Skeletal muscle tissue (tissue), 4 donors: ENCODE data around the gene IGIP. TPM values are rescaled to one million over a fixed set of nuclear protein-coding genes. Genes with fewer than 3 reads are reported as not detected.
A peak's percentile ranks its signal among the peaks of the same experiment; 100 is the strongest.

Experiments used
- H3K27ac ChIP-seq: one replicate; pipeline ENCODE4 v1.7.0; 2013; ENCODE audit warnings: mild to moderate bottlenecking, low read depth, low read length, inconsistent platforms
- H3K27me3 ChIP-seq, 3 donors: one replicate each; pipeline ENCODE4 v1.7.0; 2013; ENCODE audit warnings: low read length in 3 of 3; ENCODE audit not compliant: control insufficient read depth in 3 of 3, insufficient read depth in 3 of 3
- H3K36me3 ChIP-seq, 3 donors: one replicate each; pipeline ENCODE4 v1.7.0; 2013; ENCODE audit warnings: low read length in 3 of 3; ENCODE audit not compliant: control insufficient read depth in 3 of 3, insufficient read depth in 3 of 3
- H3K4me1 ChIP-seq, 3 donors: one replicate each; pipeline ENCODE4 v1.7.0; 2013; ENCODE audit warnings: low read length in 3 of 3, mild to moderate bottlenecking in 3 of 3; ENCODE audit not compliant: control insufficient read depth in 3 of 3, insufficient read depth in 3 of 3
- H3K4me3 ChIP-seq, 3 donors: one replicate each; pipeline ENCODE4 v1.7.0; 2013; ENCODE audit warnings: low read length in 3 of 3
- H3K9ac ChIP-seq, 3 donors: one replicate each; pipeline ENCODE4 v1.7.0; 2013; ENCODE audit warnings: low read length in 3 of 3, mild to moderate bottlenecking in 3 of 3, moderate library complexity in 2 of 3, low read depth in 1 of 3
- H3K9me3 ChIP-seq, 3 donors: one replicate each; pipeline ENCODE4 v1.7.0; 2013; ENCODE audit warnings: low read length in 3 of 3; ENCODE audit not compliant: control insufficient read depth in 3 of 3
- total RNA-seq: library from RNA; depleted of rRNA; stranded (reverse); fragments of >200 nt; gene quantifications from one replicate; pipeline ENCODE4 v1.2.3, GENCODE V29; 2014
- donor health status: Osteomylitis.

IGIP gene
- total RNA-seq, result 5.7 TPM

DNA sequence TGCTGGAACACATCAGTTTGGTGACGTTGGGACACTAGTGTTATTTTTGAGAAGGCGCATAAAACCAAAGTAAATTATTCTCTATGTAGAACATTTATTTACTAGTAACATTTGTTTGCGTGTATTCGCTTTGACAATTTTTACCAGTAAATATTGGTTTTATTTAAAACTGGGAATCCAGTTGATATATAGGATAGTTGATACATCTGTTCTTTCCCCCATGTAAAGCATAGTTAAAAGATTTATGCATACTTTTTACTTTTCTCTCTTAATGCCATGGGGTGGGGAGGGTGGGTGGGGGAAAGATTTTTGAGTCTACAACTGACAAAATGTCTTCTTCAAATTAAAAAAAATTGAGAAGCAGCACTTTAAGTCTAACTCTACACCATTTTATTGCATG lies at the start of gene IGIP:
IGIP (plus strand) TSS at position 301 of the 400 bp plus-strand sequence. CDS start 2,540 bp downstream, outside the sequence.
- peaks cover 2 to 6% (median 3%) of the 10 kb centered on the region in 3 donors for H3K4me1 ChIP-seq
- H3K4me3 ChIP-seq, result no peak within 1 kb of the TSS
- no peaks in the 10 kb centered on the region for H3K27me3 ChIP-seq
- H3K36me3 ChIP-seq, result no peaks in the 10 kb centered on the region
- no peak within 1 kb of the TSS for H3K27ac ChIP-seq
- no peak within 1 kb of the TSS for H3K9ac ChIP-seq
- no peaks in the 10 kb centered on the region for H3K9me3 ChIP-seq

DNA sequence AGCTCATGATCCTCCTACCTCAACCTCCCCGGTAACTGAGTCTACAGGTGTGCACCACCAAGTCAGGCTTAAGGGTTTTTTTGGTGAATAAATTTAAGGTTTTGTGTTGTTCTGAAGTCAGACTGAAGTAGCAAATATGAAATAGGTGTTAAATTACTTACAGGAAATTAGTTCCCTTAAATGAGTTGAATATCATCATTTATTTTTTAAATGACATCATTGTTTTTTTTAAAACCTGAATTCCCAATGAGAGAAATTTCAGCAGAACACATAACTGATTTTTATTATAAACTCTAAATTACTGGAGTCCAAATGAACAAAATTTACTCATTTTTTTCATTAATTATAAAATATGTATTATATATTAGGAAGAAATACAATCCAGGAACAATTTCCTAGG lies 49.6 kb upstream of the IGIP start:
- no peaks in the 10 kb centered on the region for H3K9me3 ChIP-seq
- no peak overlapping the region for H3K9ac ChIP-seq
- H3K4me3 ChIP-seq, result no peak overlapping the region
- H3K27me3 ChIP-seq, result no peaks in the 10 kb centered on the region
- no peaks in the 10 kb centered on the region for H3K4me1 ChIP-seq
- no peak overlapping the region for H3K27ac ChIP-seq
- no peaks in the 10 kb centered on the region for H3K36me3 ChIP-seq

DNA sequence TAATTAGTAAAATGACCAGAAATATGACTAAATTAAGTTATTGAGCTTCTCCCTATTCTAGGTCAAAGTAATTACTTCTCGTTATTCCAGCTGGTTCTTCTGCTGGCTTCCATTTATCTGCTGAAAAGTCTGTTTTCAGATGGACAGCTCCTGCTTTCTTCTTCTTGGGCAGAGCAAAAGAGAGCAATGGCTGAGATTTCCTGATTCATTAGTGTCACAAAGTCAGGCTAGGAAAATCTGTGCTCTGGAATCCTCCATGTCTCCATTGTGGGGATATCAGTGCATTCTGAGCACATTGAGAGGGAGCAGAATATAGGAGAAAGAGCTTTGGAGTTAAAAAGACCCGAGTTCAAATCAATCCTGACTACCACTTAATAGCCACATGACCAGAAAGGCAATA lies 48.9 kb upstream of the IGIP start:
- Histone ChIP-seq H3K9me3 (no peaks in the 10 kb centered on the region), H3K36me3 (no peaks in the 10 kb centered on the region), H3K4me1 (no peaks in the 10 kb centered on the region), H3K9ac (no peak overlapping the region), H3K4me3 (no peak overlapping the region), H3K27ac (no peak overlapping the region), H3K27me3 (no peaks in the 10 kb centered on the region)

DNA sequence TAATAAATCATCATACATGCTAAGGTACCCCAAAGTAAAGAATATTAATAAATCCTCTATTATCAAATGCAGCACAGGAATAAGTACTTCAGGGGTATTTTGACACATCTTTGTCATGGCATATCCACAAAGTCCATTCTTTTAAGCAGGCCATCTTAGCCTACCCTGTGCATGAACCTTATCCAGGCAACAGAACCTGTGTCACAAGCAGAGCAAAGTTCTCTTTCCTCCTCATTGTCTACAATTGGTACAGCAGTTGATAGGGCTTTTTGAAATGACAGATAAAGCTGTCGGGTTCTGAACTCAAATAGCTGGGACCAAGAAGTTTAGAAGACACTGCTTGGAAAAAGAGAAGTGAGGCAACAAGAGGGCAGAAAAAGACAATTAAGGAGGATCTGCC lies 42.6 kb upstream of the IGIP start:
- H3K9me3 ChIP-seq, result no peaks in the 10 kb centered on the region
- H3K4me1 ChIP-seq, result peaks cover 0 to 6% (median 4%) of the 10 kb centered on the region in 3 donors
- H3K9ac ChIP-seq, result no peak overlapping the region
- H3K27ac ChIP-seq, result no peak overlapping the region
- no peaks in the 10 kb centered on the region for H3K27me3 ChIP-seq
- no peak overlapping the region for H3K4me3 ChIP-seq
- no peaks in the 10 kb centered on the region for H3K36me3 ChIP-seq

DNA sequence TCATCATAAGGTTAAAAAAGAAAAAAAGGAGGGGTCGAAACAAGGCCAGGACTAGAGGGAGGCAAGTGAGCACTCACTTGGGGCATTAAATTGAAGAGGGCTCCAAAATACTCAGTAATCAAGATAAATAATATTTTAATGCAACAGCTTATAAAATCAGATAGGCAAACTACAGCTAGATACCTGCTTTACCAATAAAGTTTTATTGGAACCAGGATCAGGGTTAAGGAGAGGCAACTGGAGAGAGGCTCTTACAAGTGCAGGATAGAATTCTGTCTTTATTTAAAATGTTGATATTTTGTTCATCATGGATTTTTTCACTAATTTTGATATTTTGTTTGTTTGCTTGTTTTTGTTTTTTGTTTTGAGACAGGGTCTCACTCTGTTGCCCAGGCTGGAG lies 42.1 kb upstream of the IGIP start:
- no peaks in the 10 kb centered on the region for H3K27me3 ChIP-seq
- no peak overlapping the region for H3K4me3 ChIP-seq
- peaks cover 0 to 6% (median 4%) of the 10 kb centered on the region in 3 donors for H3K4me1 ChIP-seq
- no peaks in the 10 kb centered on the region for H3K9me3 ChIP-seq
- no peak overlapping the region for H3K27ac ChIP-seq
- H3K36me3 ChIP-seq, result no peaks in the 10 kb centered on the region
- no peak overlapping the region for H3K9ac ChIP-seq

DNA sequence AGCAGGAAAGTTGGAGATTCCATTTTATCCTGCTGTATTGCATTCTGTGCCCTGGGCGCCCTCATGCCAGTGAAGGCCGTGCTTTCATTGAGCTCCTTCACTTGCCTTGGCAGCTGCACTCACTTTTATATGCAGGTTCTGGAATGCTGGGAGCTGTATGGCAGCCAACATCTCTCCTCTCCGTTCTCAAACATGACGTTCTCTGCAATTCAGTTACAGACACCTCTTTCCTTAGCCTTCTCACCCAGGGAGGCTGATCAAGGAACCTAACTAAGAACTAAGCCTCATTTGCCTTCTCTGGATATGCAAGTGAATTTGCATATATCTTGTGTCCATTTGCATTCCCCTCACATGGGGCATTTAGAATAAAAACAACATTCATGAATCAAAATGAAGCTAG lies 41.2 kb upstream of the IGIP start:
- Histone ChIP-seq H3K27me3 (no peaks in the 10 kb centered on the region), H3K4me3 (no peak overlapping the region), H3K4me1 (peaks cover 0 to 6% (median 4%) of the 10 kb centered on the region in 3 donors), H3K9me3 (no peaks in the 10 kb centered on the region), H3K27ac (no peak overlapping the region), H3K9ac (peak overlapping the region in 1 of 3 donors; percentile 16), H3K36me3 (no peaks in the 10 kb centered on the region)

DNA sequence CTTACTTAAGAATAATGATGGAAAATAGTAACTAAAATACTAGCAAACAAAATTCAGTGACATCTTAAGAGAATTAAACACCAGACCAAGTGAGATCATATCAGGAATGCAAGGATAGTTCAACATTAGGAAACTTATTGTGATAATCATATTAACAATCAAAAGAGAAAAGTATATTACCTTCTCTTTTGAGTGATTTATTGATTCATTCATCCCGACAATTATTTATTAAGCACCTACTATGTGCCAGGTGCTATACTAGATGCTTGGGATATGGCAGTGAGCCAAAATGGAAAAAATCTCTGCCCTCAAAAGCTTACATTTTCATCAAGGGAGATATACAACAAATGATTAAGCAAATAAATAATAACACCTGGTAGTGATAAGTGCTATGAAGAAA lies 35.5 kb upstream of the IGIP start:
- H3K4me1 ChIP-seq, result no peaks in the 10 kb centered on the region
- no peaks in the 10 kb centered on the region for H3K27me3 ChIP-seq
- H3K9ac ChIP-seq, result no peak overlapping the region
- no peak overlapping the region for H3K4me3 ChIP-seq
- no peak overlapping the region for H3K27ac ChIP-seq
- no peaks in the 10 kb centered on the region for H3K36me3 ChIP-seq
- peaks cover 0 to 3% (median 0%) of the 10 kb centered on the region in 3 donors for H3K9me3 ChIP-seq

DNA sequence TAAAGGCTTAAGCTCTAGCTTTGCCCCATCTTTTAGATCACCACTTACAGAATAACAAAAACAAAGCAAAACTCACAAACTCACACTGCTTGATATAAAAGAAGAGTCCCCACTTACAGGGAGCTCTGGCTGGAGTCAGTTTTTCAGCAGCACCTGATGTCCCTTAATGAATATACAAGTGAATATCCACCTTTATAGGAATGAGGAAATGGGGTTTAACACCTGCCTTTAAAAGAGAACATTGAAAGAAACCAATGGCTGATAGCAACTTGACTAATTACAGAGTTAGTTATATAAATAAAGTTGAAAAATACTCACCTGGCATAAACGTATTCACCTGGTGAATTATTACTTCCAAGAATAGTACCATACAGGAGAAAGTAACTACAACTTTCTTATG lies 32.6 kb upstream of the IGIP start:
- Histone ChIP-seq H3K36me3 (no peaks in the 10 kb centered on the region), H3K9me3 (peaks cover 0 to 3% (median 0%) of the 10 kb centered on the region in 3 donors), H3K4me3 (no peak overlapping the region), H3K9ac (no peak overlapping the region), H3K27ac (no peak overlapping the region), H3K27me3 (no peaks in the 10 kb centered on the region), H3K4me1 (no peaks in the 10 kb centered on the region)

DNA sequence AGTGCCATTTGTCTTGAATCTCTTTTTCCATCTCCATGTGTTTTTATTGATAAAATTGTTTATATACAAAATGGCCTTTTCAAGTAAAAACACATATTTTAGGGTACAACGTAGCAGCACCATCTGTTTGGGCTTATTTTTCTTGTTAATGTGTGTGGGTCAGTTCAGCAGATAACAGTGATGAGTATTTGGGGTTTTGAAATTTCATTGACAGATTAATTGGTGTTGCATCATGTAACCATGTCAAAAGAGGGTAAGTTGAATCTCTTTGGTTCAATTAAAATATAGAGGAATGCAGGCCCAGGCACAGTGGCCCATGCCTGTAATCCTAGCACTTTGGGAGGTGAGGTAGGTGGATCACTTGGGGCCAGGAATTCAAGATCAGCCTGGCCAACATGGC lies 31.9 kb upstream of the IGIP start:
- Histone ChIP-seq H3K27ac (no peak overlapping the region), H3K9ac (no peak overlapping the region), H3K9me3 (peaks cover 0 to 3% (median 0%) of the 10 kb centered on the region in 3 donors), H3K4me3 (no peak overlapping the region), H3K4me1 (no peaks in the 10 kb centered on the region), H3K27me3 (no peaks in the 10 kb centered on the region), H3K36me3 (no peaks in the 10 kb centered on the region)

DNA sequence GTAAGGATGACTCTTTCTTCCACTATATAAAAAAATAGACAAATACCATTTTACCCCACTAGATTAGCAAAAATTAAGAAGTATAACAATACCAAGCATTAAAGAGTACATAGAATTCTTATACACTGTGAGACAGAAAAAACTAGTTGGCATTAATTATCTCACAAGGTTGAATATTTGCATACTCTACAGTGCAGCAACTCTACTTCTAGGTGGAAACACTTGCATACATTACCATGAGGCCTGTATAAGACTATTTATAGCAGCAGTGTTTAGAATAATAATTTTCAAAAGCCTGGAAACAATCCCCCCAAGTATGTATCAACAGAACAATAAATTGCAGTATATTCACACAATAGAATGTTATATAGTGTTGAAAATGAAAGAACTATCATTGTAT lies 30.8 kb upstream of the IGIP start:
- Histone ChIP-seq H3K27ac (no peak overlapping the region), H3K36me3 (no peaks in the 10 kb centered on the region), H3K27me3 (no peaks in the 10 kb centered on the region), H3K9me3 (peaks cover 0 to 3% (median 0%) of the 10 kb centered on the region in 3 donors), H3K4me1 (no peaks in the 10 kb centered on the region), H3K9ac (no peak overlapping the region), H3K4me3 (no peak overlapping the region)

DNA sequence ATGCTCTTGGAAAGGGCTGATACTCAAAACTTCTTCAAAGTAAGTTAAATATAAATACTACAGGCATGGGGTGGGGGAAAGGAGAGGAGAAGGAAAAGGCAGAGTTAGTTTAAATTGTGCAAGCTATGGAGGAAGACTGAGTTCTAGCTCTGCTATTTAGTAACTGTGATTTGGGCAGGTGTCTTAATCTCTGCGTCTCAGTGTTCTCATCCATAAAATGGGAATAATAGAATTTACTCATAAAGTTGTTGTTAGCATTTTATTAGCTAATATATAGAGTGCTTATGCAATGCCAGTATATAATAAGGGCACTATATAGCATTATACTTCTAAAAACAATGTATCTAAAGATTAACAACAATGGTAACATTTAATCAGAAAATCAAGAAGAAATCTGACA lies 24.6 kb upstream of the IGIP start:
- Histone ChIP-seq H3K4me1 (peaks cover 0 to 2% (median 0%) of the 10 kb centered on the region in 3 donors), H3K27ac (no peak overlapping the region), H3K9ac (no peak overlapping the region), H3K4me3 (no peak overlapping the region), H3K9me3 (no peaks in the 10 kb centered on the region), H3K36me3 (no peaks in the 10 kb centered on the region), H3K27me3 (no peaks in the 10 kb centered on the region)
